Measurements from ENCODE around the gene IPO4. TPM values are rescaled to one million over a fixed set of nuclear protein-coding genes. Genes with fewer than 3 reads are reported as not detected.

IPO4 gene
- total and polyA plus RNA-seq, 2 of the 13 experiments (the other 11 are each of a cell fraction or from before 2014, with no cell fraction given) = 39.0 to 179 TPM

- no peak overlapping the region for H3K4me2 ChIP-seq (ENCODE audit: low read depth, low read length)
- peaks cover 57% of the 10 kb centered on the region for H3K4me1 ChIP-seq (ENCODE audit: insufficient read depth, low read length)
- no peak for DNase-seq (ENCODE audit: low spot score)
- BruUV-seq (replicated peaks) = no TSS peak
- H3K36me3 ChIP-seq (replicated peaks in 1 of 2; ENCODE audit: control insufficient read depth in 1 of 2, insufficient read depth in 2 of 2, low read length in 2 of 2) = peaks cover 41 to 51% of the 10 kb centered on the region in 2 experiments
- CTCF ChIA-PET (ENCODE audit: low intra/inter-chr PET ratio, low total read pairs) = no interaction called here
- H3K79me2 ChIP-seq (ENCODE audit: insufficient read depth, low read length) = peaks cover 37% of the 10 kb centered on the region
- no peaks in the 10 kb centered on the region for H3K27me3 ChIP-seq (ENCODE audit: control insufficient read depth in 1 of 2, insufficient read depth in 2 of 2, low read length in 2 of 2)
- H3K4me3 ChIP-seq (replicated peaks in 1 of 3; ENCODE audit: insufficient read depth in 1 of 3, low read depth in 2 of 3, low read length in 3 of 3) = no peak overlapping the region
- POLR2A ChIA-PET = interaction anchor here (0.7 to 6.4 kb wide), 5 partner anchors 12 to 94 kb away, joined by 3 to 65 read pairs (median 38); partner anchors contain the start of genes CHMP4A, IRF9 and PSME2
- FAIRE-seq = no peak
- H3K27ac ChIP-seq (ENCODE audit: extremely low read length, insufficient read depth, low read length) = no peak overlapping the region
- intact Hi-C loops (cut with micrococcal nuclease; ENCODE audit: unreplicated experiment) = no loop called here
- in situ Hi-C loops (cut with HindIII; ENCODE audit: extremely low pct_ligation_motif_present, low pct_unique_long_range_greater_than_20kb) = no loop called here
- H3K9ac ChIP-seq (ENCODE audit: insufficient read depth, low read depth, low read length) = no peak overlapping the region
- no peaks in the 10 kb centered on the region for H3K9me3 ChIP-seq (ENCODE audit: low read length)
- H2AFZ ChIP-seq (ENCODE audit: low read length) = no peak overlapping the region
- H4K20me1 ChIP-seq (ENCODE audit: insufficient read depth, low read length) = no peaks in the 10 kb centered on the region
- ATAC-seq = no peak
- 94% methylated on average over 10 of the region's 10 CpGs for WGBS (ENCODE audit: low lambda C conversion rate)
- TF ChIP-seq ZNF33B (CRISPR knock-in tag; IDR thresholded peaks at IDR 0.05) (no peak), ZNF275 (CRISPR knock-in tag; IDR thresholded peaks at IDR 0.05; ENCODE audit: borderline replicate concordance) (no peak), RBFOX2 (IDR thresholded peaks at IDR 0.05; ENCODE audit: low read depth, low read length) (0 out of 2 replicates have a peak, but pooled peaks have one; percentile 49), ADNP (CRISPR knock-in tag; IDR thresholded peaks at IDR 0.05) (no peak), ZC3H4 (CRISPR knock-in tag; IDR thresholded peaks at IDR 0.05; ENCODE audit: borderline replicate concordance) (no peak), AGO2 (optimal IDR thresholded peaks at IDR 0.05; ENCODE audit: low read depth, low read length) (peak; percentile 54), DNMT1 (CRISPR knock-in tag; IDR thresholded peaks at IDR 0.05) (0 out of 2 replicates have a peak, but pooled peaks have one; percentile 15), NR2F2 (IDR thresholded peaks at IDR 0.05; ENCODE audit: borderline replicate concordance, low read depth) (no peak), POLR2G (IDR thresholded peaks at IDR 0.05; ENCODE audit: low read depth, low read length) (peak; percentile 44; the same call in 1 of the 2 replicates), ZNF414 (CRISPR knock-in tag; IDR thresholded peaks at IDR 0.05) (no peak), SIX4 (CRISPR knock-in tag; IDR thresholded peaks at IDR 0.05) (no peak), ZNF619 (CRISPR knock-in tag; IDR thresholded peaks at IDR 0.05) (no peak), ZNF20 (CRISPR knock-in tag; IDR thresholded peaks at IDR 0.05) (no peak), ZNF12 (CRISPR knock-in tag; IDR thresholded peaks at IDR 0.05) (no peak), ZNF337 (CRISPR knock-in tag; IDR thresholded peaks at IDR 0.05; ENCODE audit: borderline replicate concordance, low read depth) (no peak), ZNF512B (CRISPR knock-in tag; IDR thresholded peaks at IDR 0.05; ENCODE audit: borderline replicate concordance) (no peak), ZNF280B (CRISPR knock-in tag; IDR thresholded peaks at IDR 0.05; ENCODE audit: borderline replicate concordance) (peak; percentile 35; the same call in 1 of the 2 replicates), MTF1 (CRISPR knock-in tag; IDR thresholded peaks at IDR 0.05) (no peak), ZNF547 (CRISPR knock-in tag; IDR thresholded peaks at IDR 0.05) (no peak), MED8 (CRISPR knock-in tag; IDR thresholded peaks at IDR 0.05; ENCODE audit: insufficient replicate concordance) (no peak)
Observed at GRCh38 chr14:24190416-24190815, 1.8 kb upstream of the IPO4 start.

Measured in HepG2 (cell line).